Fibroblast of mammary gland (primary cell): Measurements from ENCODE around the gene EPN3.
A peak's percentile ranks its signal among the peaks of the same experiment; 100 is the strongest.

ENCODE experiments used
- DNase-seq: peaks from one replicate; pipeline ENCODE4 v3.0.0-alpha.2; 2010; ENCODE audit warnings: low read depth
- H3K4me3 ChIP-seq: 2 replicates; pipeline ENCODE4 v1.5.1; 2011; ENCODE audit warnings: low read depth, mild to moderate bottlenecking, low read length, moderate library complexity; ENCODE audit not compliant: control insufficient read depth
- TF ChIP-seq, protein P1 (sequence below): conservative IDR thresholded peaks from 2 replicates; pipeline ENCODE4 v1.5.1; 2011; ENCODE audit warnings: low read depth, low read length, inconsistent platforms; ENCODE audit not compliant: control insufficient read depth, insufficient read depth

EPN3 gene

DNA sequence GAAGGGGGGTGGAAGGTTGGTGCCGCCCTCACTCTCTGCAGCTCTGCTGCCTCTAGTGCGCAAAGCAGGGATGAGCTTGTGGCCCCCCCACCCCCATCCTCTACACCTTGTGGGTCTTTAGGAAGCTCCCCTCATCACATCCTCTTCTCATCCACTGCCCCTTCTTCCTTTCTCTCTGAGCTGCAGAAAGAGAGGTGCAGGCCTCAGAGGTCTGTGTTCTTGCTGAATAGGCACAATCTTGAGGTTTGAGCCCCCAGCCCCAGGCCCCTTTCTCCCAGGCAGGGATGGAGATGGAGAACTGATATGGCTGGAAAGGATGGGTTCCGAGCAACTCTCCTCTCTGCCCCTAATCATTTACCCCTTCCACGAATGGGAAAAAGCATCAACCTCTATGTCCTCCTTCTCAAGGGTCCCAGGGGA is 30.6 kb downstream of the EPN3 start:
- TF ChIP-seq, protein P1, sequence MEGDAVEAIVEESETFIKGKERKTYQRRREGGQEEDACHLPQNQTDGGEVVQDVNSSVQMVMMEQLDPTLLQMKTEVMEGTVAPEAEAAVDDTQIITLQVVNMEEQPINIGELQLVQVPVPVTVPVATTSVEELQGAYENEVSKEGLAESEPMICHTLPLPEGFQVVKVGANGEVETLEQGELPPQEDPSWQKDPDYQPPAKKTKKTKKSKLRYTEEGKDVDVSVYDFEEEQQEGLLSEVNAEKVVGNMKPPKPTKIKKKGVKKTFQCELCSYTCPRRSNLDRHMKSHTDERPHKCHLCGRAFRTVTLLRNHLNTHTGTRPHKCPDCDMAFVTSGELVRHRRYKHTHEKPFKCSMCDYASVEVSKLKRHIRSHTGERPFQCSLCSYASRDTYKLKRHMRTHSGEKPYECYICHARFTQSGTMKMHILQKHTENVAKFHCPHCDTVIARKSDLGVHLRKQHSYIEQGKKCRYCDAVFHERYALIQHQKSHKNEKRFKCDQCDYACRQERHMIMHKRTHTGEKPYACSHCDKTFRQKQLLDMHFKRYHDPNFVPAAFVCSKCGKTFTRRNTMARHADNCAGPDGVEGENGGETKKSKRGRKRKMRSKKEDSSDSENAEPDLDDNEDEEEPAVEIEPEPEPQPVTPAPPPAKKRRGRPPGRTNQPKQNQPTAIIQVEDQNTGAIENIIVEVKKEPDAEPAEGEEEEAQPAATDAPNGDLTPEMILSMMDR = no peak
- no peak overlapping the region for H3K4me3 ChIP-seq
- no peak for DNase-seq

DNA sequence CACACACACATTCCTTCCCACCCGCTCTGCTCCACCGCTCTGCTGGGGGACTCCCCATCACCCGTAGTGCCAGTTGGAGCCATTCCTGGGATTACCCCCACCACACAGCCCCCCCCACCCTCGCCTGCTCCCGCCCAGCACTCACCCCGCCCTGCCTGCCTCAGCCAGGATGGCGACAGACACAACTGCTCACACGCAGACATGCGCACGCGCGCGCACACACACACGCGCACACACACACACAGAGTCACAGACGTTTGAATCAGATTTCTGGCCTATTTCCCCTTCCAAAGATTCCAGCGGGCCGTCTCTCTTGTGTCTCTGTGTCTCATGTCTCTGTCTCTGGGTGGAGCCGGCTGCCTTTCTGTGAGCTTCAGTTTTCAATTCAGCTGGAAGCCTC is 32.4 kb downstream of the EPN3 start:
- TF ChIP-seq, protein P1 = no peak
- peak; percentile 76 for DNase-seq
- H3K4me3 ChIP-seq = no peak overlapping the region

DNA sequence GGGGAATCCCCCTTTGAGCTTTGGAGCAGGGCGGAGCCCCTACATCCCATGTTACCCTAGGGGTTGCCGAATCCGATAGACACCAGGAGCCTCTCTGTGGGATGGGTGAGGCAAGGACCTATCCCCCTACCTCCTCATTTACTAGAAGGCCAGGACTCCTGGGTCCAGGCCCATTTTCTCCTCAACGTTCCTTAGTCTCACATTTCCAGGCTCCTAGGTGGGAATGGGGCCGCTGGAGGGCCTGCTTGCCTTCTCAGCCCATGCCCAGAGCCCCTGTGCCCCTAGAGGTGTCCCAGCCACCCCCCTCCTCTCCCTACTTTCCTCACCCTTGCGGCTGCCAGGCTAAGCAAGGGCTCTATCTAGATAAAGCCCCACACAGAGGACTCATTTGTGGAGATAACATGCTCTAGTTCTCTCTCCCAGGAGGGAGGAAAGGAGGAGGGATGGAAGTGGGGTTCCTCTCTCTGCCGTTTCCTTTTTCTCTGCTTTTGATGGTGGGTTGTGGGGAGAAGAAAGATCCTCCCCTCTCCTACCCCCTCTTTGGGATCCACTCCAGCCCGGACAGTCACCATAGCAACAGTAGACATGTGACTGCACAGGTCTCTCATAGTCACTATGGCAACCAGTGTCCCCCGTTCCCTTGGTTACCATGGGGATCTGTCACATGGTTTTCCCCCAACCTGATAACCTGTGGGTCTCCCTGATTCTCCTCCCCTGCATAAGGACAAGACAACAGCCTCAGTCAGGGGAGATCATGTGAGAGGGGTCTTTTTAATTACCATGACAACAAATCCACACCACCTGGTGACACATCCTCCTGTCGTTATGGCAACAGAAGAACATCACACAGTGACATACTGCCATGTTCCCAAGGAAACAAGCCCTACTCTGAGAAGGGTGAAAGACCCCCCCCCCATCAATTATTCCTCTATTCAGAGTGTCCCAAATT is 33.1 kb downstream of the EPN3 start:
- DNase-seq = peak; percentile 31
- H3K4me3 ChIP-seq = no peak overlapping the region
- TF ChIP-seq, protein P1 = no peak

DNA sequence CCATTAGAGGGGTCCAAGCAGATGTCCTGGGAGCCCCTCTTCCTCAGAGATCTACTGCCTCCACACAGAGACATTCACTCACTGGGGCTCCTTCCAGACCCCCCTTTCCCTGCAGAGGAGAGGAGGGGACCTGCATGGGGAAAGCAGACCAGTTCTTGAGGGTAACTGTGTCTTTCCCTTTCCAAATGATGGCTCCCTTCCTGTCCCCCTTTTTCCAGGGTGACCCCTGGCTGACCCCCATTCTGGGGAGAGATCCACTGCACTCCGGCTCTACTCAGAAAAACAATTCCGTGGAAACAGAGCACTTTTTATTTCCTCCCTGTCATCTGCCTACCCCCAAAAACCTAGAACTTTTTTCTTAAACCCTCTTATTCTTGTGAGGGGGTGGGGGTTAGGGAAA is 34.4 kb downstream of the EPN3 start:
- DNase-seq = no peak
- TF ChIP-seq, protein P1 = no peak

DNA sequence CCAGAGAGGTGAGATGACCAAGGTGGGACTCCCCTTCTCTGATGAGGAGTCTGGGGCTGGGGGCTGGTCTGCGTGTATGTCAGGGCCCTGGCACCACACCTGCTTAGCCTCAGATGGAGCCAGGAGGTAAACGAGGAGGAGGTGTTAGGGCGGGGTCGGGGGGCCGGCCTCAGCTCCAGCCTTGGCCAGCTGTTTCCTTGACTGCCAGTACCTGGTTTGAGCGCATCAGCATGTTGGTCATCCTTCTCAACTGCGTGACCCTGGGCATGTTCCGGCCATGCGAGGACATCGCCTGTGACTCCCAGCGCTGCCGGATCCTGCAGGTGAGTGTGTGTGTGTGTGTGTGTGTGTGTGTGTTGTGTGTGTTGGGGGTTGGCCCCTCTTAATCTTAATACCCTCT is 36.1 kb downstream of the EPN3 start:
- no peak for DNase-seq
- TF ChIP-seq, protein P1 = no peak
- no peak overlapping the region for H3K4me3 ChIP-seq

More for the DNA sequence above, 34.4 kb downstream of the EPN3 start:
- H3K4me3 ChIP-seq = no peak overlapping the region

DNA sequence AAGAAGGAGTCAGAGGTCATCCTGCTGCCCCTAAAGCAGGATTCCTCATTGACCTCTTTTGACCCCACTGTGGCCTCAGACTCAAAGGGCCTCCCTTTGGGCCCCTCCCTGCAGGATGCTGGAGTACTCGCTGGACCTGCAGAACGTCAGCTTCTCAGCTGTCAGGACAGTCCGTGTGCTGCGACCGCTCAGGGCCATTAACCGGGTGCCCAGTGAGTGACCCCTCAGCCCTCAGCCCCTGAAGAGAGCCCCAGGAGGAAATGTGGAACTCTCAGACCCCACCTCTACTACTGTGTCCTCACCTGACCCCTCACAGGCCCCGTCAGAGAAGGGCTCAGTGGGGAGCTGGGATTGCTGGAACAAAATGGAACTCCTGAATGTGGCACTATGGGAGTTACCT is 37.1 kb downstream of the EPN3 start:
- DNase-seq = no peak
- no peak overlapping the region for H3K4me3 ChIP-seq
- TF ChIP-seq, protein P1 = no peak
